Gastrocnemius medialis (tissue), 4 donors: ENCODE results near the gene CALD1.

Experiments
- CTCF ChIP-seq, 5 experiments: fragments of 450-650 bp in 3 of 5; fragments of 200-600 bp in 2 of 5; sonication (generic) in 2 of 5; IDR thresholded peaks in 4 of 5; conservative IDR thresholded peaks in 1 of 5; 1 replicate in 4 of 5; 2 replicates in 1 of 5; pipeline ENCODE4 v1.5.1; 2016 to 2019; ENCODE audit warnings: antibody characterized with exemption in 5 of 5, mild to moderate bottlenecking in 3 of 5, moderate library complexity in 3 of 5
- POLR2A ChIP-seq, 2 donors: fragments of 450-650 bp; IDR thresholded peaks; one replicate each; pipeline ENCODE4 v1.6.1; 2017; ENCODE audit warnings: antibody characterized with exemption in 2 of 2, mild to moderate bottlenecking in 2 of 2, moderate library complexity in 2 of 2

GRCh38 chr7:134995239-134996096, 216.0 kb downstream of the CALD1 start:
- TF ChIP-seq CTCF (IDR thresholded peaks at IDR 0.05 in 4 of 5, conservative IDR thresholded peaks at IDR 0.05 in 1 of 5) (no peak), POLR2A (IDR thresholded peaks at IDR 0.05) (no peak)
